K562 (cell line): ENCODE measurements around the gene ACTN2. TPM values are rescaled to one million over a fixed set of nuclear protein-coding genes. Genes with fewer than 3 reads are reported as not detected.

Experiments
- ETV5 ChIP-seq: sonication (generic); formaldehyde crosslinking; IDR thresholded peaks from 2 replicates; pipeline ENCODE4 v1.4.0; 2020; ENCODE audit warnings: low read depth, mild to moderate bottlenecking, missing genetic modification reagents
- FOXP1 ChIP-seq: sonication (generic); formaldehyde crosslinking; IDR thresholded peaks from 2 replicates; pipeline ENCODE4 v1.8.0; 2022; ENCODE audit warnings: mild to moderate bottlenecking, missing genetic modification reagents
- GTF2E2 ChIP-seq: fragments of 200-800 bp; sonication (Bioruptor generic); IDR thresholded peaks from 2 replicates; pipeline ENCODE4 v1.6.1; 2016; ENCODE audit warnings: missing genetic modification characterization, missing compliant biosample characterization
- HDAC8 ChIP-seq: fragments of 450-650 bp; IDR thresholded peaks from 2 replicates; pipeline ENCODE4 v1.6.1; 2016; ENCODE audit warnings: mild to moderate bottlenecking, missing genetic modification characterization, moderate library complexity, missing compliant biosample characterization
- NCOR1 ChIP-seq: fragments of 450-650 bp; IDR thresholded peaks from 2 replicates; pipeline ENCODE4 v1.6.1; 2016; ENCODE audit warnings: mild to moderate bottlenecking, moderate library complexity
- NR2C1 ChIP-seq, 2 experiments: fragments of 450-650 bp; IDR thresholded peaks; 2 replicates each; pipeline ENCODE4 v1.6.1; 2017; ENCODE audit warnings: mild to moderate bottlenecking in 2 of 2, antibody characterized with exemption in 1 of 2, inconsistent platforms in 1 of 2, missing compliant biosample characterization in 1 of 2, missing genetic modification characterization in 1 of 2
- PKNOX1 ChIP-seq: fragments of 450-650 bp; IDR thresholded peaks from 2 replicates; pipeline ENCODE4 v1.6.1; 2016
- RAD51 ChIP-seq: fragments of 450-650 bp; IDR thresholded peaks from 2 replicates; pipeline ENCODE4 v1.7.1; 2016; ENCODE audit warnings: low read depth, mild to moderate bottlenecking, borderline replicate concordance
- TAF7 ChIP-seq: fragments of 450-650 bp; IDR thresholded peaks from 2 replicates; pipeline ENCODE4 v1.6.1; 2016; ENCODE audit warnings: missing genetic modification characterization, missing compliant biosample characterization
- ZFX ChIP-seq: sonication (generic); formaldehyde crosslinking; IDR thresholded peaks from 2 replicates; pipeline ENCODE4 v1.8.0; 2022; ENCODE audit warnings: mild to moderate bottlenecking, missing genetic modification reagents, moderate library complexity
- ZNF239 ChIP-seq: fragments of 250-450 bp; sonication (Bioruptor Pico); IDR thresholded peaks from 2 replicates; pipeline ENCODE4 v1.4.0; 2020; ENCODE audit warnings: mild to moderate bottlenecking
- ZSCAN29 ChIP-seq: fragments of 450-650 bp; IDR thresholded peaks from 2 replicates; pipeline ENCODE4 v1.6.1; 2017
- polyA plus RNA-seq, 8 experiments: library from polyadenylated mRNA; depleted of rRNA in 4 of 8; stranded (reverse) in 5 of 8; unstranded in 3 of 8; fragments of >200 nt; fragmentation: Nextera tagmentation in 2 of 8; fragmentation: Illumina TruSeq in 1 of 8; extraction: Ambion mirVana in 2 of 8; extraction: Trizol in 1 of 8; gene quantifications; 2 replicates each; pipeline versions ENCODE4 v1.2.1 to v1.2.3, GENCODE V29; 2011 to 2014; ENCODE audit warnings: inconsistent platforms in 1 of 8, missing spikeins in 1 of 8
- total RNA-seq, 7 experiments: library from RNA; depleted of rRNA in 6 of 7; stranded (reverse); fragments of >200 nt in 6 of 7; fragmentation: Illumina TruSeq in 2 of 7; extraction: Trizol in 2 of 7; gene quantifications; 2 replicates each; pipeline versions ENCODE4 v1.2.1 to v1.2.3, GENCODE V29; 2011 to 2021; ENCODE audit warnings: low replicate concordance in 1 of 7
- TF ChIP-seq, protein P1 (sequence below): sonication (generic); formaldehyde crosslinking; IDR thresholded peaks from 2 replicates; pipeline ENCODE4 v1.8.0; 2022; ENCODE audit warnings: missing genetic modification reagents, mild to moderate bottlenecking, moderate library complexity, borderline replicate concordance
- TF ChIP-seq, protein P2 (sequence below): sonication (generic); formaldehyde crosslinking; IDR thresholded peaks from 2 replicates; pipeline ENCODE4 v1.5.0; 2020; ENCODE audit warnings: missing genetic modification reagents
- TF ChIP-seq, protein P3 (sequence below), 3 experiments: fragments of 200-800 bp in 1 of 3; sonication (Bioruptor generic) in 1 of 3; sonication (generic) in 1 of 3; formaldehyde crosslinking in 1 of 3; IDR thresholded peaks; 2 replicates each; pipeline versions ENCODE4 v1.6.1 to v1.8.0; 2016 to 2022; ENCODE audit warnings: mild to moderate bottlenecking in 2 of 3, missing compliant biosample characterization in 2 of 3, missing genetic modification characterization in 2 of 3, missing genetic modification reagents in 1 of 3
- TF ChIP-seq, protein P4 (sequence below): fragments of 450-650 bp; formaldehyde crosslinking; IDR thresholded peaks from 2 replicates; pipeline ENCODE4 v1.4.0; 2022; ENCODE audit warnings: missing genetic modification characterization
- TF ChIP-seq, protein P5 (sequence below), 3 experiments: fragments of 200-800 bp in 1 of 3; fragments of 250-450 bp in 1 of 3; fragments of 450-650 bp in 1 of 3; sonication (Bioruptor Pico) in 1 of 3; sonication (Bioruptor generic) in 1 of 3; formaldehyde crosslinking in 1 of 3; IDR thresholded peaks; 2 replicates each; pipeline versions ENCODE4 v1.6.1 to v1.8.0; 2016 to 2022; ENCODE audit warnings: mild to moderate bottlenecking in 2 of 3, missing genetic modification characterization in 2 of 3, missing compliant biosample characterization in 1 of 3, moderate library complexity in 1 of 3

ACTN2 gene
- total and polyA plus RNA-seq, 9 of the 15 experiments (the other 6 are each of a cell fraction or from before 2014, with no cell fraction given) = 0.18 to 0.94 (median 0.42) TPM

GRCh38 chr1:236685917-236686814, at the start of gene ACTN2 (continued):
- TF ChIP-seq PKNOX1 (no peak), RAD51 (no peak), NR2C1 (IDR thresholded peaks at IDR 0.05) (no peak), NR2C1 (tag; IDR thresholded peaks at IDR 0.05) (no peak), GTF2E2 (tag) (no peak), ZFX (CRISPR knock-in tag) (peak; percentile 45), ETV5 (no peak), ZNF239 (CRISPR knock-in tag) (no peak), NCOR1 (no peak), HDAC8 (tag) (no peak), TAF7 (tag) (no peak), ZSCAN29 (no peak), FOXP1 (CRISPR knock-in tag) (peak; percentile 59; the same call in 1 of the 2 replicates)
- TF ChIP-seq, protein P1, sequence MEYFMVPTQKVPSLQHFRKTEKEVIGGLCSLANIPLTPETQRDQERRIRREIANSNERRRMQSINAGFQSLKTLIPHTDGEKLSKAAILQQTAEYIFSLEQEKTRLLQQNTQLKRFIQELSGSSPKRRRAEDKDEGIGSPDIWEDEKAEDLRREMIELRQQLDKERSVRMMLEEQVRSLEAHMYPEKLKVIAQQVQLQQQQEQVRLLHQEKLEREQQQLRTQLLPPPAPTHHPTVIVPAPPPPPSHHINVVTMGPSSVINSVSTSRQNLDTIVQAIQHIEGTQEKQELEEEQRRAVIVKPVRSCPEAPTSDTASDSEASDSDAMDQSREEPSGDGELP = peak; percentile 32; the same call in 1 of the 2 replicates
- TF ChIP-seq, protein P2, sequence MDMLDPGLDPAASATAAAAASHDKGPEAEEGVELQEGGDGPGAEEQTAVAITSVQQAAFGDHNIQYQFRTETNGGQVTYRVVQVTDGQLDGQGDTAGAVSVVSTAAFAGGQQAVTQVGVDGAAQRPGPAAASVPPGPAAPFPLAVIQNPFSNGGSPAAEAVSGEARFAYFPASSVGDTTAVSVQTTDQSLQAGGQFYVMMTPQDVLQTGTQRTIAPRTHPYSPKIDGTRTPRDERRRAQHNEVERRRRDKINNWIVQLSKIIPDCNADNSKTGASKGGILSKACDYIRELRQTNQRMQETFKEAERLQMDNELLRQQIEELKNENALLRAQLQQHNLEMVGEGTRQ = peak; percentile 71
- TF ChIP-seq, protein P3, sequence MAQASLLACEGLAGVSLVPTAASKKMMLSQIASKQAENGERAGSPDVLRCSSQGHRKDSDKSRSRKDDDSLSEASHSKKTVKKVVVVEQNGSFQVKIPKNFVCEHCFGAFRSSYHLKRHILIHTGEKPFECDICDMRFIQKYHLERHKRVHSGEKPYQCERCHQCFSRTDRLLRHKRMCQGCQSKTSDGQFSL (CRISPR knock-in tag; IDR thresholded peaks at IDR 0.05) = 0 out of 2 replicates have a peak, but pooled peaks have one; percentile 22
- TF ChIP-seq, protein P3 (tag; IDR thresholded peaks at IDR 0.05) = no peak
- TF ChIP-seq, protein P4, sequence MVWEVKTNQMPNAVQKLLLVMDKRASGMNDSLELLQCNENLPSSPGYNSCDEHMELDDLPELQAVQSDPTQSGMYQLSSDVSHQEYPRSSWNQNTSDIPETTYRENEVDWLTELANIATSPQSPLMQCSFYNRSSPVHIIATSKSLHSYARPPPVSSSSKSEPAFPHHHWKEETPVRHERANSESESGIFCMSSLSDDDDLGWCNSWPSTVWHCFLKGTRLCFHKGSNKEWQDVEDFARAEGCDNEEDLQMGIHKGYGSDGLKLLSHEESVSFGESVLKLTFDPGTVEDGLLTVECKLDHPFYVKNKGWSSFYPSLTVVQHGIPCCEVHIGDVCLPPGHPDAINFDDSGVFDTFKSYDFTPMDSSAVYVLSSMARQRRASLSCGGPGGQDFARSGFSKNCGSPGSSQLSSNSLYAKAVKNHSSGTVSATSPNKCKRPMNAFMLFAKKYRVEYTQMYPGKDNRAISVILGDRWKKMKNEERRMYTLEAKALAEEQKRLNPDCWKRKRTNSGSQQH (CRISPR knock-in tag) = no peak
- TF ChIP-seq, protein P5, sequence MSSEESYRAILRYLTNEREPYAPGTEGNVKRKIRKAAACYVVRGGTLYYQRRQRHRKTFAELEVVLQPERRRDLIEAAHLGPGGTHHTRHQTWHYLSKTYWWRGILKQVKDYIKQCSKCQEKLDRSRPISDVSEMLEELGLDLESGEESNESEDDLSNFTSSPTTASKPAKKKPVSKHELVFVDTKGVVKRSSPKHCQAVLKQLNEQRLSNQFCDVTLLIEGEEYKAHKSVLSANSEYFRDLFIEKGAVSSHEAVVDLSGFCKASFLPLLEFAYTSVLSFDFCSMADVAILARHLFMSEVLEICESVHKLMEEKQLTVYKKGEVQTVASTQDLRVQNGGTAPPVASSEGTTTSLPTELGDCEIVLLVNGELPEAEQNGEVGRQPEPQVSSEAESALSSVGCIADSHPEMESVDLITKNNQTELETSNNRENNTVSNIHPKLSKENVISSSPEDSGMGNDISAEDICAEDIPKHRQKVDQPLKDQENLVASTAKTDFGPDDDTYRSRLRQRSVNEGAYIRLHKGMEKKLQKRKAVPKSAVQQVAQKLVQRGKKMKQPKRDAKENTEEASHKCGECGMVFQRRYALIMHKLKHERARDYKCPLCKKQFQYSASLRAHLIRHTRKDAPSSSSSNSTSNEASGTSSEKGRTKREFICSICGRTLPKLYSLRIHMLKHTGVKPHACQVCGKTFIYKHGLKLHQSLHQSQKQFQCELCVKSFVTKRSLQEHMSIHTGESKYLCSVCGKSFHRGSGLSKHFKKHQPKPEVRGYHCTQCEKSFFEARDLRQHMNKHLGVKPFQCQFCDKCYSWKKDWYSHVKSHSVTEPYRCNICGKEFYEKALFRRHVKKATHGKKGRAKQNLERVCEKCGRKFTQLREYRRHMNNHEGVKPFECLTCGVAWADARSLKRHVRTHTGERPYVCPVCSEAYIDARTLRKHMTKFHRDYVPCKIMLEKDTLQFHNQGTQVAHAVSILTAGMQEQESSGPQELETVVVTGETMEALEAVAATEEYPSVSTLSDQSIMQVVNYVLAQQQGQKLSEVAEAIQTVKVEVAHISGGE (CRISPR knock-in tag; IDR thresholded peaks at IDR 0.05) = no peak
